GM19467 (cell line): ENCODE measurements around the gene S100A1.

Experiments
- ATAC-seq: cut with Tn5 transposase; IDR thresholded peaks from one replicate; pipeline ENCODE4 v1.9.1; 2021; ENCODE audit warnings: mild to moderate bottlenecking, moderate library complexity; ENCODE audit not compliant: unreplicated experiment

Gene S100A1

GRCh38 chr1:153610334-153610733 is 17.9 kb upstream of the S100A1 start:
- no peak for ATAC-seq

- no peak for ATAC-seq
These were observed 17.4 kb upstream of the S100A1 start for GRCh38 chr1:153610811-153611301.

- no peak for ATAC-seq
These were observed 16.9 kb upstream of the S100A1 start for GRCh38 chr1:153611356-153611755.

- ATAC-seq = no peak
These were observed 16.0 kb upstream of the S100A1 start for GRCh38 chr1:153612111-153612754.

- no peak for ATAC-seq
These were observed 15.4 kb upstream of the S100A1 start, which contains the start of gene S100A16 for GRCh38 chr1:153612755-153613331. TSS of gene S100A16 (minus strand) at chr1:153613137. CDS start at chr1:153608151, 4,986 bp downstream.

GRCh38 chr1:153613406-153613805 is 14.8 kb upstream of the S100A1 start:
- ATAC-seq = no peak

- ATAC-seq = no peak
These were observed 13.9 kb upstream of the S100A1 start for GRCh38 chr1:153614189-153614900.

GRCh38 chr1:153614906-153615305 is 13.3 kb upstream of the S100A1 start:
- no peak for ATAC-seq

GRCh38 chr1:153615406-153615805 is 12.8 kb upstream of the S100A1 start:
- ATAC-seq = no peak

GRCh38 chr1:153616144-153616916 is 11.9 kb upstream of the S100A1 start, which contains the start of gene S100A14:
TSS of gene S100A14 (minus strand) at chr1:153616325. CDS start at chr1:153615858, 467 bp downstream.
- no peak for ATAC-seq

- ATAC-seq = no peak
These were observed 11.3 kb upstream of the S100A1 start for GRCh38 chr1:153616917-153617311.

- no peak for ATAC-seq
These were observed 10.6 kb upstream of the S100A1 start for GRCh38 chr1:153617663-153618062.

- ATAC-seq = no peak
These were observed 9.1 kb upstream of the S100A1 start for GRCh38 chr1:153619171-153619570.

- no peak for ATAC-seq
These were observed 5.1 kb upstream of the S100A1 start for GRCh38 chr1:153623101-153623500.

- no peak for ATAC-seq
These were observed 3.1 kb upstream of the S100A1 start for GRCh38 chr1:153624965-153625611.

- ATAC-seq = no peak
These were observed 1.7 kb upstream of the S100A1 start for GRCh38 chr1:153626477-153626903.

- ATAC-seq = no peak
These were observed 1.1 kb upstream of the S100A1 start, which contains the start of gene S100A13 for GRCh38 chr1:153626904-153627714. TSS of gene S100A13 (minus strand) at chr1:153627505. CDS start at chr1:153626472, 1,033 bp downstream.

- no peak for ATAC-seq
These were observed 556 bp downstream of the S100A1 start for GRCh38 chr1:153628638-153629342.

GRCh38 chr1:153629343-153629665 is 1.1 kb downstream of the S100A1 start:
- ATAC-seq = no peak
